Fibroblast of pulmonary artery (primary cell): Measurements from ENCODE around the gene GPRC5A.

ENCODE experiments used
- DNase-seq: peaks from one replicate; pipeline ENCODE4 v3.0.0-alpha.2; 2010; ENCODE audit warnings: low read depth
- H3K4me3 ChIP-seq: replicated peaks from 2 replicates; pipeline ENCODE4 v1.5.1; 2011; ENCODE audit warnings: low read depth, mild to moderate bottlenecking, control low read depth, low read length, moderate library complexity
- CTCF ChIP-seq: IDR thresholded peaks from 2 replicates; pipeline ENCODE4 v1.5.1; 2011; ENCODE audit warnings: mild to moderate bottlenecking, control low read depth, low read length, inconsistent platforms; ENCODE audit errors: missing control alignments

The GPRC5A gene

GRCh38 chr12:12947902-12948301 is 56.5 kb downstream of the GPRC5A start:
- TF ChIP-seq CTCF = no peak
- H3K4me3 ChIP-seq = no peak overlapping the region
- DNase-seq = peak; percentile 14

- no peak for TF ChIP-seq CTCF
- no peak for DNase-seq
- no peak overlapping the region for H3K4me3 ChIP-seq
Measured at GRCh38 chr12:12951504-12951903, 60.1 kb downstream of the GPRC5A start.

- DNase-seq = no peak
- TF ChIP-seq CTCF = no peak
- H3K4me3 ChIP-seq = no peak within 1 kb of the TSS
Measured at GRCh38 chr12:12952036-12952435, 60.7 kb downstream of the GPRC5A start, which contains the start of gene GPRC5D. GPRC5D (minus strand) TSS chr12:12952170; CDS start chr12:12950384, 1,786 bp downstream.

- no peak for TF ChIP-seq CTCF
- H3K4me3 ChIP-seq = no peak overlapping the region
- peak; percentile 12 for DNase-seq
Measured at GRCh38 chr12:12954356-12954755, 63.0 kb downstream of the GPRC5A start.

GRCh38 chr12:12954878-12955625 is 63.7 kb downstream of the GPRC5A start:
- no peak for DNase-seq
- no peak overlapping the region for H3K4me3 ChIP-seq
- no peak for TF ChIP-seq CTCF

- H3K4me3 ChIP-seq = no peak overlapping the region
- DNase-seq = no peak
- TF ChIP-seq CTCF = no peak
Measured at GRCh38 chr12:12958886-12959285, 67.5 kb downstream of the GPRC5A start.
